IMR-90 (cell line): Measurements from ENCODE around the gene PLCH1. TPM values are rescaled to one million over a fixed set of nuclear protein-coding genes. Genes with fewer than 3 reads are reported as not detected.
A peak's percentile ranks its signal among the peaks of the same experiment; 100 is the strongest.

ENCODE experiments used
- ATAC-seq: fragments of 200-7000 bp; cut with Tn5 transposase; 2 replicates; pipeline ENCODE4 v1.9.1; 2020; ENCODE audit warnings: low read depth, mild to moderate bottlenecking, moderate library complexity
- BruUV-seq: library from RNA; stranded (reverse); fragments of 400-500 nt; replicated peaks from 2 replicates; lab custom pipeline; 2021; lab: Mats Ljungman, UMichigan
- CTCF ChIA-PET: fragments of 300-600 bp; formaldehyde crosslinking; extraction: SDS; loops from one replicate; lab custom pipeline; 2021; ENCODE audit warnings: antibody characterized with exemption; lab: Yijun Ruan, JAX
- POLR2A ChIA-PET: fragments of 300-600 bp; sonication (Branson Sonifier 250); formaldehyde crosslinking; loops from one replicate; lab custom pipeline; 2022; ENCODE audit warnings: antibody characterized with exemption; ENCODE audit not compliant: unreplicated experiment; lab: Charles Lee
- DNase-seq: peaks from one replicate; pipeline ENCODE4 v3.0.0; 2013
- H2AFZ ChIP-seq: replicated peaks from 2 replicates; pipeline ENCODE3; 2013; ENCODE audit warnings: low read length, mild to moderate bottlenecking; ENCODE audit not compliant: poor library complexity
- H2AK5ac ChIP-seq: 2 replicates; pipeline ENCODE4 v1.6.1; 2013; ENCODE audit warnings: low read depth, low read length, inconsistent platforms
- H2AK9ac ChIP-seq: replicated peaks from 2 replicates; pipeline ENCODE3; 2013; ENCODE audit warnings: mild to moderate bottlenecking, low read depth, low read length, moderate library complexity; ENCODE audit not compliant: poor library complexity
- H2BK120ac ChIP-seq: 2 replicates; pipeline ENCODE4 v1.6.1; 2013; ENCODE audit warnings: low read depth, low read length, inconsistent platforms
- H2BK15ac ChIP-seq: 3 replicates; pipeline ENCODE4 v1.6.1; 2013; ENCODE audit warnings: low read depth, low read length, inconsistent platforms
- H2BK20ac ChIP-seq: 2 replicates; pipeline ENCODE4 v1.6.1; 2013; ENCODE audit warnings: low read depth, mild to moderate bottlenecking, inconsistent platforms, low read length, moderate library complexity
- H2BK5ac ChIP-seq: 2 replicates; pipeline ENCODE4 v1.6.1; 2013; ENCODE audit warnings: mild to moderate bottlenecking, low read depth, low read length, inconsistent platforms; ENCODE audit not compliant: poor library complexity, severe bottlenecking
- H3K14ac ChIP-seq: replicated peaks from 2 replicates; pipeline ENCODE4 v1.6.1; 2013; ENCODE audit warnings: low read depth, low read length, inconsistent platforms
- H3K18ac ChIP-seq: 2 replicates; pipeline ENCODE4 v1.6.1; 2013; ENCODE audit warnings: low read depth, low read length, control low read depth
- H3K23ac ChIP-seq: 2 replicates; pipeline ENCODE4 v1.6.1; 2013; ENCODE audit warnings: low read depth, low read length, inconsistent platforms
- H3K27ac ChIP-seq: 2 replicates; pipeline ENCODE4 v1.5.1; 2013; ENCODE audit warnings: mild to moderate bottlenecking, control low read depth, low read length; ENCODE audit not compliant: insufficient read depth
- H3K27me3 ChIP-seq: 2 replicates; pipeline ENCODE4 v1.6.1; 2013; ENCODE audit warnings: low read length; ENCODE audit not compliant: control insufficient read depth, insufficient read depth
- H3K36me3 ChIP-seq: 2 replicates; pipeline ENCODE4 v1.6.1; 2013; ENCODE audit warnings: low read length, mixed read lengths; ENCODE audit not compliant: control insufficient read depth, insufficient read depth
- H3K4ac ChIP-seq: 2 replicates; pipeline ENCODE4 v1.6.1; 2013; ENCODE audit warnings: low read depth, low read length, inconsistent platforms
- H3K4me1 ChIP-seq: 2 replicates; pipeline ENCODE4 v1.6.1; 2013; ENCODE audit warnings: low read length, mixed read lengths; ENCODE audit not compliant: control insufficient read depth, insufficient read depth
- H3K4me2 ChIP-seq: 2 replicates; pipeline ENCODE4 v1.6.1; 2013; ENCODE audit warnings: low read depth, mild to moderate bottlenecking, control low read depth, low read length, moderate library complexity
- H3K4me3 ChIP-seq: 2 replicates; pipeline ENCODE4 v1.5.1; 2013; ENCODE audit warnings: low read depth, mild to moderate bottlenecking, control low read depth, low read length, moderate library complexity; ENCODE audit not compliant: insufficient read depth
- H3K56ac ChIP-seq: 2 replicates; pipeline ENCODE4 v1.6.1; 2013; ENCODE audit warnings: low read length, inconsistent platforms; ENCODE audit not compliant: insufficient read depth; ENCODE audit errors: extremely low read depth
- H3K79me1 ChIP-seq, 2 experiments: 2 replicates each; pipeline ENCODE4 v1.6.1; 2013; ENCODE audit warnings: low read length in 2 of 2, inconsistent platforms in 1 of 2, low read depth in 1 of 2
- H3K9ac ChIP-seq: 2 replicates; pipeline ENCODE4 v1.6.1; 2013; ENCODE audit warnings: low read depth, low read length, control low read depth
- H3K9me1 ChIP-seq: 2 replicates; pipeline ENCODE4 v1.6.1; 2013; ENCODE audit warnings: low read length, inconsistent platforms; ENCODE audit not compliant: insufficient read depth
- H3K9me3 ChIP-seq: 2 replicates; pipeline ENCODE4 v1.6.1; 2013; ENCODE audit warnings: low read length; ENCODE audit not compliant: control insufficient read depth, insufficient read depth
- H4K20me1 ChIP-seq: 2 replicates; pipeline ENCODE4 v1.6.1; 2013; ENCODE audit warnings: low read length, inconsistent platforms; ENCODE audit not compliant: insufficient read depth
- H4K5ac ChIP-seq: 2 replicates; pipeline ENCODE4 v1.6.1; 2013; ENCODE audit warnings: mild to moderate bottlenecking, low read depth, low read length, control low read depth
- H4K8ac ChIP-seq, 2 experiments: 2 replicates each; pipeline ENCODE4 v1.6.1; 2013; ENCODE audit warnings: low read depth in 2 of 2, low read length in 2 of 2, control low read depth in 1 of 2, inconsistent platforms in 1 of 2
- H4K91ac ChIP-seq: 2 replicates; pipeline ENCODE4 v1.6.1; 2013; ENCODE audit warnings: low read depth, low read length, inconsistent platforms; ENCODE audit not compliant: insufficient read depth
- BHLHE40 ChIP-seq: fragments of 150-350 bp; IDR thresholded peaks from 2 replicates; pipeline ENCODE4 v1.6.1; 2016; ENCODE audit warnings: mild to moderate bottlenecking, low read depth, low read length
- CEBPB ChIP-seq: IDR thresholded peaks from 2 replicates; pipeline ENCODE4 v1.6.1; 2012; ENCODE audit warnings: low read depth, low read length, improper control_type of control experiment
- CHD1 ChIP-seq: IDR thresholded peaks from 2 replicates; pipeline ENCODE4 v1.6.1; 2012; ENCODE audit warnings: low read depth, low read length, improper control_type of control experiment
- FOS ChIP-seq: fragments of 150-350 bp; IDR thresholded peaks from 2 replicates; pipeline ENCODE4 v1.6.1; 2016; ENCODE audit warnings: low read depth, low read length
- MAFK ChIP-seq: IDR thresholded peaks from 2 replicates; pipeline ENCODE4 v1.6.1; 2012; ENCODE audit warnings: low read depth, low read length, improper control_type of control experiment
- NFE2L2 ChIP-seq: fragments of 150-350 bp; IDR thresholded peaks from 2 replicates; pipeline ENCODE4 v1.6.1; 2016; ENCODE audit warnings: low read depth, mild to moderate bottlenecking, low read length
- POLR2A ChIP-seq: IDR thresholded peaks from 2 replicates; pipeline ENCODE4 v1.6.1; 2012; ENCODE audit warnings: mild to moderate bottlenecking, low read depth, low read length
- RAD21 ChIP-seq: IDR thresholded peaks from 2 replicates; pipeline ENCODE4 v1.6.1; 2012; ENCODE audit warnings: low read length, improper control_type of control experiment
- RCOR1 ChIP-seq: IDR thresholded peaks from 2 replicates; pipeline ENCODE4 v1.6.1; 2012; ENCODE audit warnings: mild to moderate bottlenecking, low read length, improper control_type of control experiment; ENCODE audit not compliant: insufficient replicate concordance
- RFX5 ChIP-seq: IDR thresholded peaks from 2 replicates; pipeline ENCODE4 v1.8.0; 2012; ENCODE audit warnings: low read depth, mild to moderate bottlenecking, low read length, moderate library complexity
- SMC3 ChIP-seq: fragments of 150-350 bp; IDR thresholded peaks from 2 replicates; pipeline ENCODE4 v1.6.1; 2016; ENCODE audit warnings: low read depth, mild to moderate bottlenecking, antibody characterized with exemption, low read length, moderate library complexity
- WGBS, 2 experiments: methylation state at CpG; one replicate each; pipeline versions ENCODE4 v1.1.5 to v1.1.7; 2013; ENCODE audit warnings: missing lambda C conversion rate in 2 of 2; ENCODE audit not compliant: insufficient read length in 1 of 2; ENCODE audit errors: extremely low coverage in 2 of 2; 5-methylcytosine and 5-hydroxymethylcytosine counted together
- dilution Hi-C: fragments of 300-500 bp; cut with HindIII; formaldehyde crosslinking; loops from one replicate; pipeline ENCODE4 v1.14.3; 2018; ENCODE audit warnings: low sequenced_read_pairs; ENCODE audit not compliant: unreplicated experiment
- in situ Hi-C: fragments of 300-500 bp; cut with MboI; formaldehyde crosslinking; loops from 3 replicates; pipeline ENCODE4 v1.14.3; 2019; ENCODE audit warnings: low sequenced_read_pairs, inconsistent platforms, mixed read lengths
- intact Hi-C: fragments of 100-400 bp; cut with micrococcal nuclease; formaldehyde crosslinking; loops from 2 replicates; pipeline ENCODE4 v1.10.0; 2022
- polyA plus RNA-seq, 3 experiments: library from polyadenylated mRNA; depleted of rRNA; stranded (reverse); fragments of >200 nt; gene quantifications; 2 replicates each; pipeline ENCODE4 v1.2.3, GENCODE V29; 2012; ENCODE audit warnings: low replicate concordance in 1 of 3
- total RNA-seq: library from RNA; depleted of rRNA; stranded (reverse); fragments of >200 nt; gene quantifications from 2 replicates; pipeline ENCODE4 v1.2.3, GENCODE V29; 2012
- TF ChIP-seq, protein P1 (sequence below): fragments of 150-350 bp; IDR thresholded peaks from 2 replicates; pipeline ENCODE4 v1.6.1; 2016; ENCODE audit warnings: low read depth, mild to moderate bottlenecking, low read length, moderate library complexity, borderline replicate concordance
- TF ChIP-seq, protein P2 (sequence below): conservative IDR thresholded peaks from 2 replicates; pipeline ENCODE4 v1.5.1; 2012; ENCODE audit warnings: mild to moderate bottlenecking, low read depth, low read length, improper control_type of control experiment

PLCH1 gene
- total and polyA plus RNA-seq, 2 of the 4 experiments (the other 2 are of a cell fraction): not detected

DNA sequence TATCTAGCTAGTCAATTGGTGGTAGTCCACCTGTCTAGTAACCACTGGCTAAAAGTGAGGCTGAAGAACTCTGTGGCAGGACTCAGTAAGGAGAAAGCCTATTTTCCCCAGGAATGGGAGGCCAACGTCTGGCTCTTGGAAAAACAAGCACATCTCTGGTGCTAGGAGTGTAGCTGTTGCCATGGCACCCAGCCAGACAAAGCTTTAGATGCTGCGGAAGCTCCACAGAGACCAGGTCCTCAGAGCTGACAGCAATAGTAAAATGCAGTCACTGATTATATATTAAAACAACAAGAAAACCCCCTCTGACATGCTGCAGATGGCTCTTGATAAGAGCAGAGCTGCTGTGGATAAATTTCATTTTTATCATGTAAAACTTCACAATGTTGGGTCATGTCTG is 326.5 kb downstream of the PLCH1 start:
- dilution Hi-C loops (no loop called here), in situ Hi-C loops (no loop called here), intact Hi-C loops (no loop called here)
- no peak overlapping the region for H3K18ac ChIP-seq
- H3K27me3 ChIP-seq: no peaks in the 10 kb centered on the region
- no CpG with 5 or more reads among the region's 2 CpGs for WGBS, 2 experiments
- no peak overlapping the region for H3K4me3 ChIP-seq
- BruUV-seq: no TSS peak
- H3K14ac ChIP-seq: no peak overlapping the region
- no peak overlapping the region for H3K4ac ChIP-seq
- 0 out of 2 replicates have a peak, but pooled peaks cover 3% of the 10 kb centered on the region for H3K9me1 ChIP-seq
- CTCF ChIA-PET: no interaction called here
- H2BK20ac ChIP-seq: 0 out of 2 replicates have a peak overlapping the region, but pooled peaks have one; percentile 24
- POLR2A ChIA-PET: no interaction called here
- H3K23ac ChIP-seq: no peak overlapping the region
- no peaks in the 10 kb centered on the region for H3K9me3 ChIP-seq
- H2BK120ac ChIP-seq: 0 out of 2 replicates have a peak overlapping the region, but pooled peaks have one; percentile 23
- no peak for TF ChIP-seq BHLHE40
- TF ChIP-seq POLR2A: no peak
- TF ChIP-seq, protein P1, sequence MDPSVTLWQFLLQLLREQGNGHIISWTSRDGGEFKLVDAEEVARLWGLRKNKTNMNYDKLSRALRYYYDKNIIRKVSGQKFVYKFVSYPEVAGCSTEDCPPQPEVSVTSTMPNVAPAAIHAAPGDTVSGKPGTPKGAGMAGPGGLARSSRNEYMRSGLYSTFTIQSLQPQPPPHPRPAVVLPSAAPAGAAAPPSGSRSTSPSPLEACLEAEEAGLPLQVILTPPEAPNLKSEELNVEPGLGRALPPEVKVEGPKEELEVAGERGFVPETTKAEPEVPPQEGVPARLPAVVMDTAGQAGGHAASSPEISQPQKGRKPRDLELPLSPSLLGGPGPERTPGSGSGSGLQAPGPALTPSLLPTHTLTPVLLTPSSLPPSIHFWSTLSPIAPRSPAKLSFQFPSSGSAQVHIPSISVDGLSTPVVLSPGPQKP: no peak
- TF ChIP-seq FOS: no peak
- no peak for TF ChIP-seq RCOR1
- TF ChIP-seq SMC3: no peak
- no peak for TF ChIP-seq CEBPB
- no peak for TF ChIP-seq RFX5
- no peak for TF ChIP-seq MAFK
- no peak for TF ChIP-seq NFE2L2
- TF ChIP-seq RAD21: no peak
- no peak for TF ChIP-seq CHD1
- TF ChIP-seq, protein P2, sequence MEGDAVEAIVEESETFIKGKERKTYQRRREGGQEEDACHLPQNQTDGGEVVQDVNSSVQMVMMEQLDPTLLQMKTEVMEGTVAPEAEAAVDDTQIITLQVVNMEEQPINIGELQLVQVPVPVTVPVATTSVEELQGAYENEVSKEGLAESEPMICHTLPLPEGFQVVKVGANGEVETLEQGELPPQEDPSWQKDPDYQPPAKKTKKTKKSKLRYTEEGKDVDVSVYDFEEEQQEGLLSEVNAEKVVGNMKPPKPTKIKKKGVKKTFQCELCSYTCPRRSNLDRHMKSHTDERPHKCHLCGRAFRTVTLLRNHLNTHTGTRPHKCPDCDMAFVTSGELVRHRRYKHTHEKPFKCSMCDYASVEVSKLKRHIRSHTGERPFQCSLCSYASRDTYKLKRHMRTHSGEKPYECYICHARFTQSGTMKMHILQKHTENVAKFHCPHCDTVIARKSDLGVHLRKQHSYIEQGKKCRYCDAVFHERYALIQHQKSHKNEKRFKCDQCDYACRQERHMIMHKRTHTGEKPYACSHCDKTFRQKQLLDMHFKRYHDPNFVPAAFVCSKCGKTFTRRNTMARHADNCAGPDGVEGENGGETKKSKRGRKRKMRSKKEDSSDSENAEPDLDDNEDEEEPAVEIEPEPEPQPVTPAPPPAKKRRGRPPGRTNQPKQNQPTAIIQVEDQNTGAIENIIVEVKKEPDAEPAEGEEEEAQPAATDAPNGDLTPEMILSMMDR: no peak
- no peaks in the 10 kb centered on the region for H3K79me1 ChIP-seq
- no peak for ATAC-seq
- H2AFZ ChIP-seq: no peak overlapping the region
- H4K91ac ChIP-seq: no peak overlapping the region
- no peak overlapping the region for H3K9ac ChIP-seq
- no peak overlapping the region for H2BK15ac ChIP-seq
- H3K4me1 ChIP-seq: no peaks in the 10 kb centered on the region
- no peak overlapping the region for H2AK9ac ChIP-seq
- no peak overlapping the region for H2BK5ac ChIP-seq
- no peak overlapping the region for H4K8ac ChIP-seq
- no peak overlapping the region for H4K5ac ChIP-seq
- H3K56ac ChIP-seq: no peak overlapping the region
- no peak overlapping the region; the same call in 1 of the 2 replicates for H2AK5ac ChIP-seq
- no peaks in the 10 kb centered on the region for H3K36me3 ChIP-seq
- H3K4me2 ChIP-seq: no peak overlapping the region
- DNase-seq: no peak
- no peaks in the 10 kb centered on the region for H4K20me1 ChIP-seq
- no peak overlapping the region for H3K27ac ChIP-seq
